Left lung (tissue), 10 donors: ENCODE measurements around the gene POMC. TPM values are rescaled to one million over a fixed set of nuclear protein-coding genes. Genes with fewer than 3 reads are reported as not detected.
A peak's percentile ranks its signal among the peaks of the same experiment; 100 is the strongest.

Experiments
- ATAC-seq: fragments of 200-7000 bp; cut with Tn5 transposase; one replicate; pipeline ENCODE4 v1.9.1; 2020; ENCODE audit warnings: moderate library complexity
- DNase-seq, 4 donors: peaks; one replicate each; pipeline ENCODE4 v3.0.0-alpha.2; 2013 to 2020
- H3K27ac ChIP-seq, 2 donors: fragments of 200-600 bp; sonication (generic) in 1 of 2; one replicate each; pipeline versions ENCODE4 v1.5.0 to v1.8.0; 2020 to 2021
- H3K27me3 ChIP-seq, 2 donors: fragments of 200-600 bp; sonication (generic) in 1 of 2; one replicate each; pipeline versions ENCODE4 v1.5.0 to v1.8.0; 2020 to 2021
- H3K36me3 ChIP-seq, 2 donors: fragments of 200-600 bp; sonication (generic) in 1 of 2; one replicate each; pipeline versions ENCODE4 v1.5.0 to v1.8.0; 2020 to 2021
- H3K4me1 ChIP-seq, 2 donors: fragments of 200-600 bp; one replicate each; pipeline ENCODE4 v1.8.0; 2021
- H3K4me3 ChIP-seq, 2 donors: fragments of 200-600 bp; sonication (generic) in 1 of 2; one replicate each; pipeline versions ENCODE4 v1.5.0 to v1.8.0; 2020 to 2021; ENCODE audit warnings: mild to moderate bottlenecking in 1 of 2
- H3K9me3 ChIP-seq, 2 donors: fragments of 200-600 bp; sonication (generic) in 1 of 2; one replicate each; pipeline versions ENCODE4 v1.5.0 to v1.8.0; 2020 to 2021
- intact Hi-C, 2 donors: fragments of 100-400 bp; cut with DNase I; formaldehyde crosslinking; loops; one replicate each; pipeline versions ENCODE4 v1.11.2 to v1.14.2; 2022
- polyA plus RNA-seq, 6 donors: library from polyadenylated mRNA; unstranded; fragments of 120-200 nt; gene quantifications; one replicate each; pipeline ENCODE4 v1.2.1, GENCODE V29; 2013; ENCODE audit not compliant: insufficient read length in 6 of 6
- total RNA-seq, 2 donors: library from RNA; stranded (reverse); fragmentation: NEBNext Ultra II Directional; extraction: Animal tissue kit (Norgen Biotek cat#: 25700); gene quantifications; one replicate each; pipeline ENCODE4 v1.2.1, GENCODE V29; 2021
- TF ChIP-seq, protein P1 (sequence below), 2 donors: fragments of 200-600 bp; sonication (generic) in 1 of 2; IDR thresholded peaks; one replicate each; pipeline versions ENCODE4 v1.5.0 to v1.8.0; 2021; ENCODE audit warnings: antibody characterized with exemption in 2 of 2
- donor health status: DM: no; HTN: yes; CAD: no.
- donor health status: DM: no; HTN: no; CAD: no.

Gene POMC
- total and polyA plus RNA-seq, 8 donors: 0.74 to 3.7 (median 1.8) TPM

DNA sequence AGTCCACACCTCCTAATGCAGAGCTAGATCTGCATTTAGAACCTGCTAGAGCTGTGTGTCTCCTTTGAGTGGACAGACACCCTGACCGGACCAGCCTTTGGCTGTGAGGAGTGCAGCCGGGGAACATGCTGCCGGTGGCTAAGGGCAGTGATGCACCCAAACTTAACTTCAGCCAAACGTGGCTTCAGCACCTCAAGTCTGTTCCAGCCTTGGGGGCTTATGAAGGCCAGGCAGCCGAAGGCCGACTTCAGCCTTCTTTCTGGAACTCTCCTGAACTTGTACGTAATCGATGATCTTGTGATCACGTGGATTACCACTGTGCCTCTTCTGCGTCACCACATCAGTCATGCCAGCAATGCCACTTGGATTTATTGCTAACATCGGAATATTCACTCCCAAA, 49.1 kb downstream of the POMC start:
- Histone ChIP-seq H3K27ac (no peak overlapping the region), H3K36me3 (no peaks in the 10 kb centered on the region), H3K4me1 (no peaks in the 10 kb centered on the region), H3K27me3 (no peaks in the 10 kb centered on the region), H3K4me3 (no peak overlapping the region), H3K9me3 (no peaks in the 10 kb centered on the region)
- TF ChIP-seq, protein P1, sequence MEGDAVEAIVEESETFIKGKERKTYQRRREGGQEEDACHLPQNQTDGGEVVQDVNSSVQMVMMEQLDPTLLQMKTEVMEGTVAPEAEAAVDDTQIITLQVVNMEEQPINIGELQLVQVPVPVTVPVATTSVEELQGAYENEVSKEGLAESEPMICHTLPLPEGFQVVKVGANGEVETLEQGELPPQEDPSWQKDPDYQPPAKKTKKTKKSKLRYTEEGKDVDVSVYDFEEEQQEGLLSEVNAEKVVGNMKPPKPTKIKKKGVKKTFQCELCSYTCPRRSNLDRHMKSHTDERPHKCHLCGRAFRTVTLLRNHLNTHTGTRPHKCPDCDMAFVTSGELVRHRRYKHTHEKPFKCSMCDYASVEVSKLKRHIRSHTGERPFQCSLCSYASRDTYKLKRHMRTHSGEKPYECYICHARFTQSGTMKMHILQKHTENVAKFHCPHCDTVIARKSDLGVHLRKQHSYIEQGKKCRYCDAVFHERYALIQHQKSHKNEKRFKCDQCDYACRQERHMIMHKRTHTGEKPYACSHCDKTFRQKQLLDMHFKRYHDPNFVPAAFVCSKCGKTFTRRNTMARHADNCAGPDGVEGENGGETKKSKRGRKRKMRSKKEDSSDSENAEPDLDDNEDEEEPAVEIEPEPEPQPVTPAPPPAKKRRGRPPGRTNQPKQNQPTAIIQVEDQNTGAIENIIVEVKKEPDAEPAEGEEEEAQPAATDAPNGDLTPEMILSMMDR (IDR thresholded peaks at IDR 0.05): no peak
- ATAC-seq: no peak
- DNase-seq: peak in 1 of 4 donors; percentile 28
- intact Hi-C loops: no loop called here

DNA sequence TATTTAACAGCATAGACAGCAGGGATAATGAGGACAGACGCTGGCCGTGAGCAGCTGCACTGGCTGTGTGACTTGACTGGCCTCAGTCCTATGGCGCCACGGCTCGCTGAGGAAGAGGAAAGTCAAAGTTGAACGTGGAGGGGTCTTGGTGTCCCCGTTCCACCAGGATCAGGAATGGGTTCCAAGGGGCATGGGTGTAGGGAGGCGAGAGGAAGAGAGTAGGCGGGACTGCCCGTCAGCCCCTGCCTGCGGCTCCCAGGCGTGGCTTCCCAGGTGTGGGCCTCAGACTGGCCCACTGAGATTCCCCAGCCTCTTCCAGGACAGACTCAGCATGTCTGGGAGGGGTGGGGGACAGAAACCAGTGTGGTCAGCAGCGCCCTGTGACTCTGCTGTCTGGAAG, 51.4 kb downstream of the POMC start:
- DNase-seq: peak in 1 of 4 donors; percentile 36

GRCh38 chr2:25115902-25116301, 52.5 kb downstream of the POMC start:
- TF ChIP-seq, protein P1 (IDR thresholded peaks at IDR 0.05): no peak
- no peaks in the 10 kb centered on the region for H3K4me1 ChIP-seq
- DNase-seq (peak in 1 of 4 donors; percentile 29), ATAC-seq (peak; percentile 93)
- H3K36me3 ChIP-seq: no peaks in the 10 kb centered on the region
- H3K27ac ChIP-seq: no peak overlapping the region
- H3K9me3 ChIP-seq: no peaks in the 10 kb centered on the region
- no peak overlapping the region for H3K4me3 ChIP-seq
- no peaks in the 10 kb centered on the region for H3K27me3 ChIP-seq
- intact Hi-C loops: no loop called here

More for the DNA sequence above, 51.4 kb downstream of the POMC start:
- no peak overlapping the region for H3K27ac ChIP-seq
- H3K4me1 ChIP-seq: no peaks in the 10 kb centered on the region
- no peaks in the 10 kb centered on the region for H3K9me3 ChIP-seq
- no peaks in the 10 kb centered on the region for H3K27me3 ChIP-seq
- intact Hi-C loops: no loop called here
- H3K4me3 ChIP-seq: no peak overlapping the region
- no peaks in the 10 kb centered on the region for H3K36me3 ChIP-seq
- TF ChIP-seq, protein P1 (IDR thresholded peaks at IDR 0.05): no peak
- no peak for ATAC-seq

DNA sequence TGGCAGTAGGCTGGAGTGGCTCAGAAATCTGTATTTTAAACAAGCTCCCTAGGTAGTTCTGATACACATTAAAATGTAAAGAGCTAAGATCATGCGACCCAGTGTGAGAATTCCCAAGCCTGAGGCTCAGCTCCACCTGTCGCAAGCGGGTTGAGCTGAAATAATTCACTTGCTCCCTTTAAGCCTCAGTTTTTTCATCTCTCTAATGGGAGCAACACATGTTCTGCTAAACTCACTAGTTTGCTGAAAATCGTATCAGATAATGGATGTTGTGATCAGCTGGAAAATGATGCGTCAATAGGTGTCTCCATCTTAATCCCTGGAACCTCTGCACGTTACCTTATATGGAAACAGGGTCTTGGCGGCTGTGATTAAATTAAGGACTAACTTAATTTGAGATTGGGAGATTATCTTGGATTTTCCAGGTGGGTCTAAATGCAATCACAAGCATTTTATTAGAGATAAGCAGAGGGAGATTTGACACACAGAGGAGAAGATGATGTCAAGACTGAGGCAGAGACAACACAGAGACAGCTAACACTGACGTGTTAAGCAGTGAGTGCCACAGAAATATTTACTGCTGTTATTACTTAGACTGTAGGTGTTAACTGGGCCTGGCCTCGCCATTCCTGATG, 53.0 kb downstream of the POMC start:
- Histone ChIP-seq H3K27ac (no peak overlapping the region), H3K4me3 (no peak overlapping the region), H3K27me3 (no peaks in the 10 kb centered on the region), H3K4me1 (no peaks in the 10 kb centered on the region), H3K9me3 (no peaks in the 10 kb centered on the region), H3K36me3 (no peaks in the 10 kb centered on the region)
- intact Hi-C loops: no loop called here
- TF ChIP-seq, protein P1 (IDR thresholded peaks at IDR 0.05): no peak
- DNase-seq: no peak
- peak; percentile 45 for ATAC-seq

- H3K4me1 ChIP-seq: no peaks in the 10 kb centered on the region
- H3K36me3 ChIP-seq: no peaks in the 10 kb centered on the region
- ATAC-seq (no peak), DNase-seq (peak in 1 of 4 donors; percentile 44)
- no peak overlapping the region for H3K4me3 ChIP-seq
- H3K9me3 ChIP-seq: no peaks in the 10 kb centered on the region
- no peaks in the 10 kb centered on the region for H3K27me3 ChIP-seq
- intact Hi-C loops: no loop called here
- TF ChIP-seq, protein P1 (IDR thresholded peaks at IDR 0.05): no peak
- no peak overlapping the region for H3K27ac ChIP-seq
Measured at GRCh38 chr2:25112113-25112512, 56.3 kb downstream of the POMC start.

Other genes with a start within 250 kb of the POMC start
- 10 to 100 TPM; 47.1 to 50.5 TPM for gene ADCY3, start 248.3 kb downstream of the POMC start, total RNA-seq
- 10 to 100 TPM; 31.4 to 40.1 (median 36.5) TPM for gene ADCY3, start 248.3 kb downstream of the POMC start, polyA plus RNA-seq
- gene DNAJC27, start 196.6 kb downstream of the POMC start, total RNA-seq: 1 to 10 TPM; 4.9 to 5.0 TPM
- gene DNAJC27, start 196.6 kb downstream of the POMC start, polyA plus RNA-seq: 10 to 100 TPM in 4 of 6 donors, 1 to 10 TPM in 2; 9.5 to 11.9 (median 10.9) TPM
- gene EFR3B, start 126.5 kb downstream of the POMC start, total RNA-seq: 1 to 10 TPM; 2.4 to 9.2 TPM
- gene EFR3B, start 126.5 kb downstream of the POMC start, polyA plus RNA-seq: 10 to 100 TPM in 1 of 6 donors, 1 to 10 TPM in 5; 6.8 to 10.5 (median 7.6) TPM
- 10 to 100 TPM; 37.5 to 38.7 TPM for gene DNMT3A, start 173.3 kb upstream of the POMC start, total RNA-seq
- gene DNMT3A, start 173.3 kb upstream of the POMC start, polyA plus RNA-seq: 100 to 1,000 TPM in 4 of 6 donors, 10 to 100 TPM in 2; 89.7 to 123 (median 111) TPM